ENCODE data around the gene SPSB4.

GRCh38 chr3:141087076-141087777, 36.1 kb downstream of the SPSB4 start:
- TF ChIP-seq, protein P1, sequence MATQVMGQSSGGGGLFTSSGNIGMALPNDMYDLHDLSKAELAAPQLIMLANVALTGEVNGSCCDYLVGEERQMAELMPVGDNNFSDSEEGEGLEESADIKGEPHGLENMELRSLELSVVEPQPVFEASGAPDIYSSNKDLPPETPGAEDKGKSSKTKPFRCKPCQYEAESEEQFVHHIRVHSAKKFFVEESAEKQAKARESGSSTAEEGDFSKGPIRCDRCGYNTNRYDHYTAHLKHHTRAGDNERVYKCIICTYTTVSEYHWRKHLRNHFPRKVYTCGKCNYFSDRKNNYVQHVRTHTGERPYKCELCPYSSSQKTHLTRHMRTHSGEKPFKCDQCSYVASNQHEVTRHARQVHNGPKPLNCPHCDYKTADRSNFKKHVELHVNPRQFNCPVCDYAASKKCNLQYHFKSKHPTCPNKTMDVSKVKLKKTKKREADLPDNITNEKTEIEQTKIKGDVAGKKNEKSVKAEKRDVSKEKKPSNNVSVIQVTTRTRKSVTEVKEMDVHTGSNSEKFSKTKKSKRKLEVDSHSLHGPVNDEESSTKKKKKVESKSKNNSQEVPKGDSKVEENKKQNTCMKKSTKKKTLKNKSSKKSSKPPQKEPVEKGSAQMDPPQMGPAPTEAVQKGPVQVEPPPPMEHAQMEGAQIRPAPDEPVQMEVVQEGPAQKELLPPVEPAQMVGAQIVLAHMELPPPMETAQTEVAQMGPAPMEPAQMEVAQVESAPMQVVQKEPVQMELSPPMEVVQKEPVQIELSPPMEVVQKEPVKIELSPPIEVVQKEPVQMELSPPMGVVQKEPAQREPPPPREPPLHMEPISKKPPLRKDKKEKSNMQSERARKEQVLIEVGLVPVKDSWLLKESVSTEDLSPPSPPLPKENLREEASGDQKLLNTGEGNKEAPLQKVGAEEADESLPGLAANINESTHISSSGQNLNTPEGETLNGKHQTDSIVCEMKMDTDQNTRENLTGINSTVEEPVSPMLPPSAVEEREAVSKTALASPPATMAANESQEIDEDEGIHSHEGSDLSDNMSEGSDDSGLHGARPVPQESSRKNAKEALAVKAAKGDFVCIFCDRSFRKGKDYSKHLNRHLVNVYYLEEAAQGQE (IDR thresholded peaks at IDR 0.05; ENCODE audit: insufficient read depth in 1 of 2, low read depth in 2 of 2, low read length in 1 of 2) = no peak
- TF ChIP-seq, protein P2, sequence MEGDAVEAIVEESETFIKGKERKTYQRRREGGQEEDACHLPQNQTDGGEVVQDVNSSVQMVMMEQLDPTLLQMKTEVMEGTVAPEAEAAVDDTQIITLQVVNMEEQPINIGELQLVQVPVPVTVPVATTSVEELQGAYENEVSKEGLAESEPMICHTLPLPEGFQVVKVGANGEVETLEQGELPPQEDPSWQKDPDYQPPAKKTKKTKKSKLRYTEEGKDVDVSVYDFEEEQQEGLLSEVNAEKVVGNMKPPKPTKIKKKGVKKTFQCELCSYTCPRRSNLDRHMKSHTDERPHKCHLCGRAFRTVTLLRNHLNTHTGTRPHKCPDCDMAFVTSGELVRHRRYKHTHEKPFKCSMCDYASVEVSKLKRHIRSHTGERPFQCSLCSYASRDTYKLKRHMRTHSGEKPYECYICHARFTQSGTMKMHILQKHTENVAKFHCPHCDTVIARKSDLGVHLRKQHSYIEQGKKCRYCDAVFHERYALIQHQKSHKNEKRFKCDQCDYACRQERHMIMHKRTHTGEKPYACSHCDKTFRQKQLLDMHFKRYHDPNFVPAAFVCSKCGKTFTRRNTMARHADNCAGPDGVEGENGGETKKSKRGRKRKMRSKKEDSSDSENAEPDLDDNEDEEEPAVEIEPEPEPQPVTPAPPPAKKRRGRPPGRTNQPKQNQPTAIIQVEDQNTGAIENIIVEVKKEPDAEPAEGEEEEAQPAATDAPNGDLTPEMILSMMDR (IDR thresholded peaks at IDR 0.05) = no peak
- TF ChIP-seq SIN3A (IDR thresholded peaks at IDR 0.05; ENCODE audit: borderline replicate concordance, insufficient read depth, low read depth, low read length) = no peak
